Activated CD4-positive, alpha-beta T cell treated with anti-CD3 and anti-CD28 coated beads for 36 hours (primary cell): ENCODE measurements around the gene MRAP. TPM values are rescaled to one million over a fixed set of nuclear protein-coding genes. Genes with fewer than 3 reads are reported as not detected.

Source experiments
- ATAC-seq: fragments of 200-7000 bp; cut with Tn5 transposase; one replicate; pipeline ENCODE4 v1.10.0; 2021; ENCODE audit warnings: mild to moderate bottlenecking, moderate library complexity
- CTCF ChIA-PET: fragments of 350-600 bp; sonication (Branson Sonifier 250); formaldehyde crosslinking; loops from one replicate; lab custom pipeline; 2021; ENCODE audit warnings: antibody characterized with exemption; lab: Charles Lee
- POLR2A ChIA-PET: fragments of 350-600 bp; sonication (Branson Sonifier 250); formaldehyde crosslinking; loops from one replicate; lab custom pipeline; 2021; ENCODE audit warnings: antibody characterized with exemption, inconsistent platforms; lab: Charles Lee
- DNase-seq: peaks from one replicate; pipeline ENCODE4 v3.0.0-alpha.2; 2020
- H3K27ac Mint-ChIP-seq: one replicate; pipeline ENCODE4 v1.8.0; 2021; ENCODE audit warnings: mixed read lengths
- H3K27me3 Mint-ChIP-seq: one replicate; pipeline ENCODE4 v1.8.0; 2021; ENCODE audit warnings: mixed read lengths
- H3K36me3 Mint-ChIP-seq: one replicate; pipeline ENCODE4 v1.8.0; 2021; ENCODE audit warnings: low read depth, mixed read lengths
- H3K4me1 Mint-ChIP-seq: one replicate; pipeline ENCODE4 v1.8.0; 2021; ENCODE audit warnings: mixed read lengths
- H3K4me3 Mint-ChIP-seq: one replicate; pipeline ENCODE4 v1.8.0; 2021; ENCODE audit warnings: mild to moderate bottlenecking, moderate library complexity, mixed read lengths
- H3K9me3 Mint-ChIP-seq: one replicate; pipeline ENCODE4 v1.8.0; 2021; ENCODE audit warnings: low read depth, mixed read lengths
- intact Hi-C, 2 experiments: fragments of 100-400 bp; cut with DNase I in 1 of 2; cut with micrococcal nuclease in 1 of 2; formaldehyde crosslinking; loops; one replicate each; pipeline versions ENCODE4 v1.14.2 to v1.15.1; 2022 to 2024; cut with DNase I, micrococcal nuclease
- total RNA-seq, 2 experiments: library from RNA; stranded (reverse); gene quantifications; one replicate each; pipeline ENCODE4 v1.2.3, GENCODE V29; 2021

MRAP gene
- total RNA-seq, 2 experiments from 2014 or later: not detected

DNA sequence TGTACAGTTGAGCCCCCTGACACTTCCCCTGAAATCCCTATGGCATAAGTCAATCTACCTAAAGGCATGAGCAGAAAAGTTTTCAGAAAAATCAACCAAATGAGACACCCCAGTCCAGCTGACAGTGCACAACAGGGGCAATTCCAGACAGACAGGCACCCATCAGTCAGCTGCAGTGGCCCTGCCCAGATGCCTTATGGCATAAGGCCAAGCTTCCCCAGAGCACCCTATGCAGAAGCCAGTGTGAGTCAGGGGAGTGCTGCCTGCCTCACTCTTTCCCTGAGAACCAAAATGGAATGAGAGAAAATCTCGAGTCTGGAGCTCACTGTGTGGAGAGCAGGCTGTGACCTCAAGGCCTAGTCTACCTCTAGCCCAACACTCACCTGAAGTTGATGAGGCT is 38.1 kb downstream of the MRAP start:
- ChIA-PET CTCF (no interaction called here), POLR2A (no interaction called here)
- peaks cover 77% of the 10 kb centered on the region for H3K36me3 Mint-ChIP-seq
- intact Hi-C loops: no loop called here
- H3K4me3 Mint-ChIP-seq: no peak overlapping the region
- DNase-seq (no peak), ATAC-seq (no peak)
- H3K27ac Mint-ChIP-seq: no peak overlapping the region
- no peaks in the 10 kb centered on the region for H3K9me3 Mint-ChIP-seq
- no peaks in the 10 kb centered on the region for H3K27me3 Mint-ChIP-seq
- H3K4me1 Mint-ChIP-seq: no peaks in the 10 kb centered on the region

DNA sequence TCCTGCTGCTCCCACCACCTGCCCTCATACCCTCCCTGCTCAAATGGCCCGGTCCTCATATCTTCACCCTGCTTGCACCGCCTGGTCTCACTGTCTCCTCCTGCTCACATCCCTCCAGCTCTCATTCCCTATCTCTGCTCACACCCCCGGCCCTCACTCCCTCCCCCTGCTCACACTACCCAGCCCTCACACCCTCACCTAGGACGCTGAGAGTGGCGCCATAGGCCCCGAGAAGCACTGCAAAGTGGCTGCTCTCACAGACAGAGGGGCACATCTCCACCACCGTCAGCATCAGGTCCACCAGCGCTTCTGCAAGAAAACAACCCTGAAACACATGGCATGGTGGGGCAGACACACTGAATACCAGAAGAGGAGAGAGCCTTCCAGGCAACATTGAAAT is 38.6 kb downstream of the MRAP start:
- Mint-ChIP-seq H3K9me3 (no peaks in the 10 kb centered on the region), H3K4me1 (no peaks in the 10 kb centered on the region), H3K27me3 (no peaks in the 10 kb centered on the region), H3K27ac (no peak overlapping the region), H3K36me3 (peaks cover 72% of the 10 kb centered on the region), H3K4me3 (no peak overlapping the region)
- POLR2A ChIA-PET: no interaction called here
- CTCF ChIA-PET: no interaction called here
- intact Hi-C loops: no loop called here
- no peak for DNase-seq
- ATAC-seq: no peak

DNA sequence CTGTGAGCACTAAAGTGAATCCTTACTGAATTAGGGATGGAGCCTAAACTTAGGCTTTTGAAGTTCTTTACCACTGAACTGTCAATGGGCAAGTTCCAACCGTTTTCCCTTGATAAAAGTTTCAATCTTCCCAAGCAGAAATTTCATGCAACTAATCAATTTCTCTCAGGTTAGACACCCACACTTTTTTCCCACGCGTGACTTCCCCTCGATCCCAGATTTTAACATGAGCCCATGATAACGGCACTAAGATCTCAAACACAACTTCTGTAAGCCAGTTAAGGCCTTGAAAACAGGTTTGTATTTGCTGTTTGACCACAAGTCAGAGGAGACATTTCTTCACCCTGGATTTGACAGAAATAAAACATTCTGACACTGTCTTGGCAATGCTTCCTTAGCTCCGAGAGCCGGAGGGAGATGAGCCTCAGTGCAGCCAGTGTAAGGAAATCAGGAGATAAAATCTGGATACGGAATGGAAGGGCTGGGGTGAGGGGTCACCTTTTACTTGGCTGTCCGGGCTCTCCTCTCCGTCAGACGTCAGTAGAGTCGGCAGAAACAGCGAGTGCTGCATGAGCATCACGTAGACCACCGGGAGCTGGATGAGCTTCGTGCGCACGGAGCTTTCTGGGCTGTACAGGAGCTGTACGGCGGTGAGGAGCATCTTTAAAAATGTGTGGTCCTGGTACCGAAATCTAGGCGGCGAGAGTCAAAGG is 39.7 kb downstream of the MRAP start:
- CTCF ChIA-PET: interaction anchor here (0.7 to 1.5 kb wide), 2 partner anchors 13 to 263 kb away, joined by 3 read pairs; no protein-coding TSS in a partner anchor
- no peak for DNase-seq
- Mint-ChIP-seq H3K4me1 (no peaks in the 10 kb centered on the region), H3K9me3 (no peaks in the 10 kb centered on the region), H3K27ac (no peak overlapping the region), H3K4me3 (no peak overlapping the region), H3K36me3 (peaks cover 67% of the 10 kb centered on the region), H3K27me3 (no peaks in the 10 kb centered on the region)
- no peak for ATAC-seq
- intact Hi-C loops: no loop called here
- POLR2A ChIA-PET: no interaction called here

DNA sequence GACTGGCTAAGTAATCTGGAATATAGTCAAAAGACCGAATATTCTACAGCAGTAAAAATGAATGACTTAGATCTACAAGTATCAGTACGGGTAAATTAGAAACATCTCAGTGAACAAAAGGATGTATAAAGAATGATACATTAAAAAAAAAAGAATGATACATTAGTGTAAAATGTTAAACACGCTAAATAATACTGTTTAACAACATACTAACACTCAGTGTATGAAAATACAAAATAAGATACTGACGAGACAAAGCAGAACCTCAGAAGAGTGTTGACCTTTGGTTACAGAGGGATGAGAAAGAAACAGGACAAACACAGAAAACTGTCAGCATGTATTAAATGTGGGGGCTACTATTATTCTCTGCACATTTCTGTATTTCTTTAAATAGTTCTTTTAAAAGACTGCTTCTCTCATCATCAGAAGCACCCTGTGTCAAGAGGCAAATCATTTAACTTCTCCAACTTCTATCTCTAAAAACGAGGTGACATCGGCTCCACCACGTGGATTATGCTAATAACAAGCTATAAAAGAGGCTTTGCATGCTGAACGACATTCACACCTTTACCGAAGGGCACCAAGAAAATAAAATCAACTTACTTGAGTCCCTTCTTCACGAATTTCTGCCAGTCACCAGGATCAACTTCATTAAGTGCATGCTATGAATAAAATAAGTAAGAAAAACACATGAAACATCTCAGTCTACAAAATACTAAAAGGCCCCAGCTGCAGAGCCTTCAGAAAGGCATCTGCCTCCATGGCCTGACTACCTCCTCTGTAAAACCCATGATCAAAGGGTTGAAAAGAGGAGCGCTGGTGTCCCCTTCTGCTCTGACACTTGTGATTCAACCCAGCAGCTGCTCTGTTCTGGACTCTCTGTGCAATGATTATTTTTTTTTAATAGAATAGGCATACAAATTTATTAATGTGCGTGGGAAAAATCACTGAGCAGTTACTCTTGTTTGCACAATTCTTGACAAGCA is 42.5 kb downstream of the MRAP start:
- H3K27me3 Mint-ChIP-seq: no peaks in the 10 kb centered on the region
- CTCF ChIA-PET: interaction anchor here (0.9 kb wide), 1 partner anchor 11 kb away, joined by 4 read pairs; no protein-coding TSS in a partner anchor
- POLR2A ChIA-PET: no interaction called here

DNA sequence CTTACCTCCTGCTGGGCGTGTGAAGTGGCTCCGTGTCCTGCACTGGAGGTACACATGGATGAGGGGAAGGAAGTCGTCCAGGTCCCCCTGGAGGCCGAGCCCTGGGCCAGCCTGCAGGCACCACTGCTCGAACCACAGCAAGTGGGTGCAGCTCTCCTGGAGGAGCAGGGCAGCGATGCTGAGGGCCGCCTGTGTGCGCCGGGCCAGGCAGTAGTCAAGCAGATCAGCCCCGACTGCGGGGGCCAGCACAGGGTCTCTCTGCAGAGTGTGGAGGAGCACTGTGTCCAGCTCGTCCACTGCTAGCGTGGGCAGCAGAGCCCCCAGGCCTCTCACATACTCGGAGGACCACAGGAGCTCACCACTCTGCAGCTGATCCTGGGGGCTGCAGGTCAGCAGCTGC is 48.3 kb downstream of the MRAP start:
- Mint-ChIP-seq H3K36me3 (peaks cover 77% of the 10 kb centered on the region), H3K4me3 (no peak overlapping the region), H3K4me1 (no peaks in the 10 kb centered on the region), H3K9me3 (peaks cover 7% of the 10 kb centered on the region), H3K27me3 (no peaks in the 10 kb centered on the region), H3K27ac (no peak overlapping the region)
- ATAC-seq: no peak
- POLR2A ChIA-PET: no interaction called here
- intact Hi-C loops: no loop called here
- no peak for DNase-seq
- CTCF ChIA-PET: interaction anchor here (0.6 kb wide), 1 partner anchor 52 kb away, joined by 3 read pairs; no protein-coding TSS in a partner anchor

More for the DNA sequence above, 42.5 kb downstream of the MRAP start:
- intact Hi-C loops: no loop called here
- peaks cover 72% of the 10 kb centered on the region for H3K36me3 Mint-ChIP-seq
- no peak for DNase-seq
- no peak overlapping the region for H3K4me3 Mint-ChIP-seq
- H3K4me1 Mint-ChIP-seq: no peaks in the 10 kb centered on the region
- ATAC-seq: no peak
- H3K9me3 Mint-ChIP-seq: peaks cover 7% of the 10 kb centered on the region
- no peak overlapping the region for H3K27ac Mint-ChIP-seq

DNA sequence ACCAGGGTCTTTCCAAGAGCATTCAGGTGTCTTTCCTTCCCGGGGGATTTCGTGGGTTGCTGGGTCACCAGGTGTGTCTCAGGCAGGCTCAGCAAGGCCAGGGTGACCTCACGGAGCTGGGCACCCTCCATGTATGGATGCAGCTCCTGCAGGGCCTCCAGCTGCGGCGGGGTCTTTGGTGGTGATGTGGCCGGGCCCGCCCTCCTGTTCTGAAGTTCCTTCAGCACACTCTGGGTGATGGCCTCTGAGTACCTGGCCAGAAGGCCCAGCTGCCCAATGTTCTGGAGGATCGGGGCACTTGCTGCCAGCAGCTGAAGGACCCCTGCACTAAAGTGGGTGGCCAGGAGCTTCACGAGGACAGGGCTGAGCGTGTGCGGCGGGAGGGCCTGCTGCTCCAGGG is 48.7 kb downstream of the MRAP start:
- ChIA-PET CTCF (interaction anchor here (0.6 to 1.0 kb wide), 2 partner anchors 13 to 52 kb away, joined by 3 read pairs; no protein-coding TSS in a partner anchor), POLR2A (no interaction called here)
- no peak for ATAC-seq
- intact Hi-C loops: no loop called here
- Mint-ChIP-seq H3K4me1 (no peaks in the 10 kb centered on the region), H3K27ac (no peak overlapping the region), H3K9me3 (peaks cover 7% of the 10 kb centered on the region), H3K4me3 (no peak overlapping the region), H3K27me3 (no peaks in the 10 kb centered on the region), H3K36me3 (peaks cover 79% of the 10 kb centered on the region)
- no peak for DNase-seq

GRCh38 chr21:32347977-32348376 is 49.3 kb downstream of the MRAP start:
- intact Hi-C loops: no loop called here
- no peak for DNase-seq
- Mint-ChIP-seq H3K4me3 (no peak overlapping the region), H3K36me3 (peaks cover 78% of the 10 kb centered on the region), H3K27ac (no peak overlapping the region), H3K9me3 (peaks cover 7% of the 10 kb centered on the region), H3K27me3 (no peaks in the 10 kb centered on the region), H3K4me1 (no peaks in the 10 kb centered on the region)
- POLR2A ChIA-PET: no interaction called here
- ATAC-seq: no peak
- CTCF ChIA-PET: interaction anchor here (1.0 kb wide), 1 partner anchor 13 kb away, joined by 3 read pairs; no protein-coding TSS in a partner anchor

DNA sequence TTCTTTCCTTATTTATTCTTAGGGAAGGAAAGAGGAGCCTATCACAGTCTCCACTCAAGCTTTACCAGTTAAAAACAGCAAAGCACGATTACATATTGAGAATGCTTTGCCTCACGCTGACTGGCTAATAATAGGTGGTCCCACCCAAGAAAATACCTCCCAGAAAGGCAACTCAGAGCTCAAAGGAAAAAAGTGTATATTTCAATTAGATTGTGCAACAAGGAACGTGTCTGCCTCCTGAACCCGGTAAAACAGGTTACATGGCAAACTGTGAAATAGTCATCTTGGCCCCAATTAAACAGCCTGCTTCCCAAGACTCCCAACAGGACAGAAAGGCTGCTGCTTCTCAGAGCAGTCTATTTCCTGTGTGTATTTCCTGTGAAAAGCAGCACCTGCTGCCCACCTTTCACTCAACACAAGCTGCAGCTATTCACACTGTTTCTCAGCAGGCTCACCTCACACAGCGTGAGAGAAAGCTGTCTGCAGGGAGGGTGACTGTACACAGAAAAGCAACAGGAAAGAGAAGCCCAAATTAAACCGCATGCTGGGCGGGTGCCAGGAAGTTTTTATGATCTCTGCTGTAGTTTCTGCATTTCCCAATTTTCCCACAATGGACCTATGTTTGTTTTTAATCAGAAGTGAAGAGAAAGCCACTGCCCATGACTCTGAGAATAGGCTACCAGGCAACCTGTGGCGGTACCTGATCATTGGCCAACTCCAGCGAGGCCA is 50.1 kb downstream of the MRAP start:
- no peak overlapping the region for H3K4me3 Mint-ChIP-seq

DNA sequence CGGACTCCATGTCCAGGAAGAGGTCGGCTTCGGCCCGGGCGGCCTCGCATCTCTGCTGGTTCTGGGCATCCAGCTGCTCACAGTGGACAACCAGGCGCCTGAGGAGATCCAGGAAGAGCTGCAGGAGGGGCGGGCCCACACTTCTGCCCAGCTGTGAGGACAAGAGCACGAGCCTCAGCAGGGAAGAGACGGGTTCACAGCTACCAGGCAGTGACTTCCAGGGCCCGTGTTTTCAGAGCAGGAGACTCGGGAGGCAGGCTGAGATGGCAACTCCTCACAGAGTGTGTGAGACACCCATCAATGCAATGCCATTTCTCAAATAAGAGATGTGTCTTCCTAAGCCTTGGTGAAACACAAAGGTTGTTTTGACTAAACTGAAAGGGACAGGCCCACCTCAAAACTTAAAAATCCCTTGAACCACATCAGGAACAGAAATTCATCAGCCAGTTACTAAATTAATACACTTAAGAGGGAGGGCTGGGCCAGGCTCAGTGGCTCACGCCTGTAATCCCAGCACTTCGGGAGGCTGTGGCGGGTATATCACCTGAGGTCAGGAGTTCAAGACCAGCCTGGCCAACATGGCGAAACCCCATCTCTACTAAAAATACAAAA is 50.8 kb downstream of the MRAP start:
- Mint-ChIP-seq H3K36me3 (peaks cover 76% of the 10 kb centered on the region), H3K4me3 (no peak overlapping the region), H3K27ac (no peak overlapping the region), H3K4me1 (no peaks in the 10 kb centered on the region), H3K9me3 (peaks cover 6% of the 10 kb centered on the region), H3K27me3 (no peaks in the 10 kb centered on the region)
- intact Hi-C loops: no loop called here
- ChIA-PET CTCF (no interaction called here), POLR2A (interaction anchor here (0.6 kb wide), 1 partner anchor 23 kb away, joined by 3 read pairs; no protein-coding TSS in a partner anchor)
- DNase-seq (no peak), ATAC-seq (no peak)

More for the DNA sequence above, 50.1 kb downstream of the MRAP start:
- Mint-ChIP-seq H3K9me3 (peaks cover 7% of the 10 kb centered on the region), H3K27me3 (no peaks in the 10 kb centered on the region), H3K27ac (no peak overlapping the region), H3K4me1 (no peaks in the 10 kb centered on the region), H3K36me3 (peaks cover 77% of the 10 kb centered on the region)
- POLR2A ChIA-PET: no interaction called here
- no peak for ATAC-seq
- no peak for DNase-seq
- CTCF ChIA-PET: no interaction called here
- intact Hi-C loops: no loop called here

DNA sequence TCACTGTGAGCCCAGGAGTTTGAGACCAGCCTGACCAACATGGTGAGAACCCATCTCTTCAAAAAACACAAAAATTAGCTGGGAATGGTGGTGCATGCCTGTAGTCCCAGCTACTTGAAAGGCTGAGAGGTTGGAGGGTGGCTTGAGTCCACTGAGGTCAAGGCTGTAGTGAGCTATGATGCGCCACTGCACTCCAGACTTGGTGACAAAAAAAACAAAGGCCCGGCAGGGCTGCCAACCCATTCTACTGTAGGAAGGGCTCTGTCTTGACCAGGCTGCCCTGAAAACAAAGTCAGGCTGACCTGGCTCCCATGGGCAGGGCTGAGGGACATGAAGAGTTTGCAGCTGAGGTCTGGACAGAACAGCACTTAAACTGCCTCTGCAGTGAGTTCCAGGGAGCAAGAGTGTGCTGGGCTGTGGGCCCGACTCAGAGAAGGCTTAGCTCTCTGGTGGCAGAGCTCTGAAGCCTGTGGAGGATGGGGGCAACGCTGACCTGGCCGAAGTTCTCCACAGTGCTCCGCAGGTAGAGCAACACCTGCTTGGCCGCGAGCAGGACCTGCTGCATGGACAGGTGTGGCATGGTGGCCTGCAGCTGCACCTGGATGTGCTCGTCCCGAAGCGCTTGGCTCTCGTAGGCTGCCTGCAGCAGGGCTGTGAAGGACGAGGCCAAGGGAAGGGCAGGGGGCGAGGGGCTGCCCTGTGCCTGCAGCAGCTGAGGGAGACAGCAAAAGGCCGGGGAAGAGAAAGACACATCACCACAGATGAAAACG is 51.7 kb downstream of the MRAP start:
- H3K4me1 Mint-ChIP-seq: no peaks in the 10 kb centered on the region
- DNase-seq: no peak
- H3K27ac Mint-ChIP-seq: no peak overlapping the region
- ATAC-seq: no peak
- intact Hi-C loops: no loop called here
- peaks cover 76% of the 10 kb centered on the region for H3K36me3 Mint-ChIP-seq
- ChIA-PET CTCF (no interaction called here), POLR2A (interaction anchor here (0.6 kb wide), 1 partner anchor 22 kb away, joined by 3 read pairs; no protein-coding TSS in a partner anchor)
- no peaks in the 10 kb centered on the region for H3K27me3 Mint-ChIP-seq
- no peak overlapping the region for H3K4me3 Mint-ChIP-seq
- H3K9me3 Mint-ChIP-seq: no peaks in the 10 kb centered on the region
